GM12892 (cell line): ENCODE data around the gene PTPRN2.
"Not testable (repeated sequence)": the region's sequence is repeated elsewhere in the genome, so short reads cannot be mapped to it uniquely, and the experiment has no call there.

Source experiments
- DNase-seq: peaks from one replicate; pipeline ENCODE4 v3.0.0; 2011; ENCODE audit not compliant: insufficient read length
- FAIRE-seq: peaks from 2 replicates; lab custom pipeline; 2011; peaks lifted over from hg19 to GRCh38; lab: Jason Lieb, UNC
- POLR2A ChIP-seq: IDR thresholded peaks from 2 replicates; pipeline ENCODE4 v1.6.1; 2011; ENCODE audit warnings: low read depth, low read length, control low read depth
- POLR2AphosphoS5 ChIP-seq: IDR thresholded peaks from 2 replicates; pipeline ENCODE4 v1.6.1; 2011; ENCODE audit warnings: low read depth, low read length, control low read depth
- TAF1 ChIP-seq: IDR thresholded peaks from 2 replicates; pipeline ENCODE4 v1.6.1; 2011; ENCODE audit warnings: low read depth, mild to moderate bottlenecking, control low read depth, low read length, borderline replicate concordance

PTPRN2 gene

GRCh38 chr7:157667261-157667660, 920.4 kb downstream of the PTPRN2 start:
- TF ChIP-seq POLR2A (no peak), POLR2AphosphoS5 (no peak), TAF1 (no peak)
- FAIRE-seq: no peak

GRCh38 chr7:157666530-157667040, 921.0 kb downstream of the PTPRN2 start:
- no peak for DNase-seq
- TF ChIP-seq TAF1: no peak
- TF ChIP-seq POLR2A: no peak
- TF ChIP-seq POLR2AphosphoS5: no peak
- no peak for FAIRE-seq

More at GRCh38 chr7:157667261-157667660, 920.4 kb downstream of the PTPRN2 start:
- no peak for DNase-seq

GRCh38 chr7:157665634-157665988, 922.0 kb downstream of the PTPRN2 start:
- FAIRE-seq, DNase-seq: not testable (repeated sequence)

GRCh38 chr7:157664871-157665633, 922.6 kb downstream of the PTPRN2 start:
- FAIRE-seq (no peak), DNase-seq (no peak)

GRCh38 chr7:157664034-157664433, 923.6 kb downstream of the PTPRN2 start:
- no peak for DNase-seq
- TF ChIP-seq POLR2A (no peak), TAF1 (no peak)
- FAIRE-seq: no peak

More at GRCh38 chr7:157664871-157665633, 922.6 kb downstream of the PTPRN2 start:
- no peak for TF ChIP-seq POLR2A
- no peak for TF ChIP-seq TAF1
- TF ChIP-seq POLR2AphosphoS5: no peak

- TF ChIP-seq TAF1 (no peak), POLR2A (no peak), POLR2AphosphoS5 (no peak)
- DNase-seq: no peak
- no peak for FAIRE-seq
These were observed 924.5 kb downstream of the PTPRN2 start for GRCh38 chr7:157662981-157663716.

GRCh38 chr7:157662110-157662791, 925.4 kb downstream of the PTPRN2 start:
- DNase-seq (no peak), FAIRE-seq (no peak)
- TF ChIP-seq POLR2AphosphoS5: no peak
- no peak for TF ChIP-seq TAF1
- no peak for TF ChIP-seq POLR2A

GRCh38 chr7:157661611-157661975, 926.0 kb downstream of the PTPRN2 start:
- no peak for DNase-seq
- FAIRE-seq: no peak
- TF ChIP-seq POLR2A: no peak
- no peak for TF ChIP-seq TAF1
- no peak for TF ChIP-seq POLR2AphosphoS5

- FAIRE-seq (no peak), DNase-seq (no peak)
- TF ChIP-seq POLR2A (no peak), TAF1 (no peak)
These were observed 926.5 kb downstream of the PTPRN2 start for GRCh38 chr7:157660971-157661610.

GRCh38 chr7:157658851-157659412, 928.7 kb downstream of the PTPRN2 start:
- FAIRE-seq (no peak), DNase-seq (no peak)
- TF ChIP-seq TAF1 (no peak), POLR2A (no peak), POLR2AphosphoS5 (no peak)
